Activated CD8-positive, alpha-beta T cell treated with anti-CD3 and anti-CD28 coated beads, Interleukin-2, amount 10 ng/mL, durations not matched to agents 7 days and 5 days (primary cell): ENCODE measurements around the gene TSPAN12. TPM values are rescaled to one million over a fixed set of nuclear protein-coding genes. Genes with fewer than 3 reads are reported as not detected.
"Not testable (repeated sequence)": the region's sequence is repeated elsewhere in the genome, so short reads cannot be mapped to it uniquely, and the experiment has no call there.

Source experiments
- ATAC-seq: fragments of 150-1000 bp; cut with Tn5 transposase; one replicate; pipeline ENCODE4 v1.10.0; 2021; ENCODE audit warnings: moderate library complexity
- CTCF ChIA-PET: fragments of 350-600 bp; sonication (Branson Sonifier 250); formaldehyde crosslinking; loops from one replicate; lab custom pipeline; 2021; ENCODE audit warnings: antibody characterized with exemption; lab: Charles Lee
- POLR2A ChIA-PET: fragments of 350-600 bp; sonication (Branson Sonifier 250); formaldehyde crosslinking; loops from one replicate; lab custom pipeline; 2021; ENCODE audit warnings: antibody characterized with exemption; lab: Charles Lee
- DNase-seq: peaks from one replicate; pipeline ENCODE4 v3.0.0-alpha.2; 2020
- H3K27ac Mint-ChIP-seq: one replicate; pipeline ENCODE4 v1.8.0; 2021; ENCODE audit warnings: mild to moderate bottlenecking, mixed read lengths
- H3K27me3 Mint-ChIP-seq: one replicate; pipeline ENCODE4 v1.8.0; 2021; ENCODE audit warnings: low read depth, mixed read lengths
- H3K36me3 Mint-ChIP-seq: one replicate; pipeline ENCODE4 v1.8.0; 2021; ENCODE audit warnings: low read depth, mixed read lengths
- H3K4me1 Mint-ChIP-seq: one replicate; pipeline ENCODE4 v1.8.0; 2021; ENCODE audit warnings: low read depth, mixed read lengths
- H3K4me3 Mint-ChIP-seq: one replicate; pipeline ENCODE4 v1.8.0; 2021; ENCODE audit warnings: mild to moderate bottlenecking, mixed read lengths
- H3K9me3 Mint-ChIP-seq: one replicate; pipeline ENCODE4 v1.8.0; 2022; ENCODE audit warnings: mixed read lengths; ENCODE audit not compliant: insufficient read depth
- total RNA-seq, 2 experiments: library from RNA; stranded (reverse); gene quantifications; one replicate each; pipeline ENCODE4 v1.2.3, GENCODE V29; 2021

Gene TSPAN12
- total RNA-seq, 2 experiments from 2014 or later = not detected

- POLR2A ChIA-PET, CTCF ChIA-PET, H3K27me3 Mint-ChIP-seq, DNase-seq, H3K4me1 Mint-ChIP-seq, ATAC-seq, H3K36me3 Mint-ChIP-seq, H3K27ac Mint-ChIP-seq, H3K4me3 Mint-ChIP-seq, H3K9me3 Mint-ChIP-seq: not testable (repeated sequence)
Measured at GRCh38 chr7:120780451-120780850, 77.5 kb downstream of the TSPAN12 start.

GRCh38 chr7:120779078-120779477, 78.9 kb downstream of the TSPAN12 start:
- H3K27ac Mint-ChIP-seq, CTCF ChIA-PET, H3K4me3 Mint-ChIP-seq, DNase-seq, ATAC-seq, H3K4me1 Mint-ChIP-seq, POLR2A ChIA-PET, H3K36me3 Mint-ChIP-seq, H3K9me3 Mint-ChIP-seq, H3K27me3 Mint-ChIP-seq: not testable (repeated sequence)

GRCh38 chr7:120775755-120776154, 82.2 kb downstream of the TSPAN12 start:
- H3K9me3 Mint-ChIP-seq = no peaks in the 10 kb centered on the region
- H3K27me3 Mint-ChIP-seq = no peaks in the 10 kb centered on the region
- H3K4me3 Mint-ChIP-seq = no peak overlapping the region
- no peak overlapping the region for H3K27ac Mint-ChIP-seq
- ATAC-seq (no peak), DNase-seq (no peak)
- no peaks in the 10 kb centered on the region for H3K36me3 Mint-ChIP-seq
- no peaks in the 10 kb centered on the region for H3K4me1 Mint-ChIP-seq
- ChIA-PET CTCF (no interaction called here), POLR2A (no interaction called here)

GRCh38 chr7:120774481-120774880, 83.5 kb downstream of the TSPAN12 start:
- ATAC-seq = no peak
- H3K27ac Mint-ChIP-seq = no peak overlapping the region
- H3K9me3 Mint-ChIP-seq = no peaks in the 10 kb centered on the region
- no peaks in the 10 kb centered on the region for H3K36me3 Mint-ChIP-seq
- no peaks in the 10 kb centered on the region for H3K27me3 Mint-ChIP-seq
- no peak for DNase-seq
- H3K4me3 Mint-ChIP-seq = no peak overlapping the region
- no peaks in the 10 kb centered on the region for H3K4me1 Mint-ChIP-seq
- ChIA-PET CTCF (no interaction called here), POLR2A (interaction anchor here (0.6 kb wide), 1 partner anchor 146 kb away, joined by 3 read pairs; no protein-coding TSS in a partner anchor)

- no peaks in the 10 kb centered on the region for H3K36me3 Mint-ChIP-seq
- no peaks in the 10 kb centered on the region for H3K27me3 Mint-ChIP-seq
- no peaks in the 10 kb centered on the region for H3K4me1 Mint-ChIP-seq
- H3K9me3 Mint-ChIP-seq = no peaks in the 10 kb centered on the region
- no peak for ATAC-seq
- ChIA-PET CTCF (no interaction called here), POLR2A (no interaction called here)
- H3K4me3 Mint-ChIP-seq = no peak overlapping the region
- H3K27ac Mint-ChIP-seq = no peak overlapping the region
- DNase-seq = no peak
Measured at GRCh38 chr7:120770206-120770605, 87.7 kb downstream of the TSPAN12 start.

- CTCF ChIA-PET = interaction anchor here (1.3 kb wide), 1 partner anchor 31 kb away, joined by 3 read pairs; no protein-coding TSS in a partner anchor
- Mint-ChIP-seq H3K4me1 (no peaks in the 10 kb centered on the region), H3K27me3 (no peaks in the 10 kb centered on the region), H3K36me3 (no peaks in the 10 kb centered on the region), H3K9me3 (no peaks in the 10 kb centered on the region), H3K4me3 (no peak overlapping the region), H3K27ac (no peak overlapping the region)
- ATAC-seq = no peak
- no peak for DNase-seq
- POLR2A ChIA-PET = no interaction called here
Measured at GRCh38 chr7:120760851-120761250, 97.1 kb downstream of the TSPAN12 start.

- ChIA-PET POLR2A (no interaction called here), CTCF (interaction anchor here (1.3 kb wide), 1 partner anchor 32 kb away, joined by 3 read pairs; no protein-coding TSS in a partner anchor)
- DNase-seq (no peak), ATAC-seq (no peak)
- Mint-ChIP-seq H3K36me3 (no peaks in the 10 kb centered on the region), H3K27ac (no peak overlapping the region), H3K27me3 (no peaks in the 10 kb centered on the region), H3K4me3 (no peak overlapping the region), H3K9me3 (no peaks in the 10 kb centered on the region), H3K4me1 (no peaks in the 10 kb centered on the region)
Measured at GRCh38 chr7:120760050-120760449, 97.9 kb downstream of the TSPAN12 start.

GRCh38 chr7:120743128-120743527, 114.8 kb downstream of the TSPAN12 start:
- Mint-ChIP-seq H3K9me3 (no peaks in the 10 kb centered on the region), H3K27ac (no peak overlapping the region), H3K4me3 (no peak overlapping the region), H3K27me3 (no peaks in the 10 kb centered on the region), H3K4me1 (no peaks in the 10 kb centered on the region), H3K36me3 (no peaks in the 10 kb centered on the region)
- no peak for ATAC-seq
- CTCF ChIA-PET = no interaction called here
- no peak for DNase-seq
- POLR2A ChIA-PET = no interaction called here

GRCh38 chr7:120742372-120742771, 115.6 kb downstream of the TSPAN12 start:
- ChIA-PET POLR2A (no interaction called here), CTCF (no interaction called here)
- no peak overlapping the region for H3K4me3 Mint-ChIP-seq
- no peaks in the 10 kb centered on the region for H3K36me3 Mint-ChIP-seq
- no peak for DNase-seq
- no peak for ATAC-seq
- no peaks in the 10 kb centered on the region for H3K9me3 Mint-ChIP-seq
- no peaks in the 10 kb centered on the region for H3K27me3 Mint-ChIP-seq
- H3K4me1 Mint-ChIP-seq = no peaks in the 10 kb centered on the region
- no peak overlapping the region for H3K27ac Mint-ChIP-seq

GRCh38 chr7:120741371-120742042, 116.4 kb downstream of the TSPAN12 start:
- ATAC-seq (no peak), DNase-seq (no peak)
- no peaks in the 10 kb centered on the region for H3K9me3 Mint-ChIP-seq
- ChIA-PET CTCF (no interaction called here), POLR2A (no interaction called here)
- H3K36me3 Mint-ChIP-seq = no peaks in the 10 kb centered on the region
- H3K4me3 Mint-ChIP-seq = no peak overlapping the region
- no peaks in the 10 kb centered on the region for H3K4me1 Mint-ChIP-seq
- no peak overlapping the region for H3K27ac Mint-ChIP-seq
- no peaks in the 10 kb centered on the region for H3K27me3 Mint-ChIP-seq

- Mint-ChIP-seq H3K36me3 (no peaks in the 10 kb centered on the region), H3K9me3 (no peaks in the 10 kb centered on the region), H3K27me3 (no peaks in the 10 kb centered on the region), H3K27ac (no peak overlapping the region), H3K4me3 (no peak overlapping the region), H3K4me1 (no peaks in the 10 kb centered on the region)
- DNase-seq (no peak), ATAC-seq (no peak)
- ChIA-PET CTCF (no interaction called here), POLR2A (no interaction called here)
Measured at GRCh38 chr7:120740348-120740747, 117.6 kb downstream of the TSPAN12 start.

GRCh38 chr7:120738816-120739215, 119.1 kb downstream of the TSPAN12 start:
- ChIA-PET POLR2A (no interaction called here), CTCF (no interaction called here)
- H3K27ac Mint-ChIP-seq = no peak overlapping the region
- H3K9me3 Mint-ChIP-seq = no peaks in the 10 kb centered on the region
- no peaks in the 10 kb centered on the region for H3K27me3 Mint-ChIP-seq
- H3K36me3 Mint-ChIP-seq = no peaks in the 10 kb centered on the region
- DNase-seq = no peak
- H3K4me3 Mint-ChIP-seq = no peak overlapping the region
- ATAC-seq = no peak
- H3K4me1 Mint-ChIP-seq = no peaks in the 10 kb centered on the region
